Omental fat pad (tissue), 4 donors: Measurements from ENCODE around the gene RPA3. TPM values are rescaled to one million over a fixed set of nuclear protein-coding genes. Genes with fewer than 3 reads are reported as not detected.

Experiments
- ATAC-seq: fragments of 150-250 bp; one replicate; pipeline ENCODE4 v1.9.1; 2016; ENCODE audit warnings: mild to moderate bottlenecking, moderate library complexity; ENCODE audit not compliant: low FRiP score
- DNase-seq: peaks from one replicate; pipeline ENCODE4 v3.0.0-alpha.2; 2019; ENCODE audit warnings: low spot score
- CTCF ChIP-seq, 3 donors: fragments of 450-650 bp; IDR thresholded peaks; one replicate each; pipeline ENCODE4 v1.5.1; 2016 to 2017; ENCODE audit warnings: antibody characterized with exemption in 3 of 3, mild to moderate bottlenecking in 3 of 3, moderate library complexity in 2 of 3
- total RNA-seq, 4 donors: library from RNA; depleted of rRNA; stranded (reverse); fragments of >200 nt; gene quantifications; one replicate each; pipeline ENCODE4 v1.1.0, GENCODE V29; 2016

RPA3 gene
- total RNA-seq, 4 donors from 2014 or later: 9.7 to 19.3 (median 17.9) TPM

DNA sequence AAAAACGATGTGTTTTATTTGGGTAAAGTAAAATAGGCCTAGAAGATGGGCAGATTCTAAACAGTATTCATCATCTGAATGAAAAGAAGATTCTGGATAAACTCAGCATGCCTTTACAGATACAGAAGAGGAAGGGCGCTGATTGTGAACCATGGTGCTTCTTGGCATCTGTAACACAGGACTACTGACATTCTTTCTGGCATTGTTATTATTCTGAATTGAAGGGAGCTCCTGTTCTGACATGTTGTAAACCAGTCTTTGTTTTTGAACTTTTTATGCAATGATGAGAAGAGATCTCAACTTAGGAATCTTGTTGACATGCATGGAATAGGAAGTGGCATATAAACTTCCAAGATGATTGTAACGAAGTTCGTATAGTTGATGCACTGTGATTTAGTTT, 13.5 kb downstream of the RPA3 start:
- ATAC-seq (no peak), DNase-seq (no peak)
- TF ChIP-seq CTCF (IDR thresholded peaks at IDR 0.05): no peak

DNA sequence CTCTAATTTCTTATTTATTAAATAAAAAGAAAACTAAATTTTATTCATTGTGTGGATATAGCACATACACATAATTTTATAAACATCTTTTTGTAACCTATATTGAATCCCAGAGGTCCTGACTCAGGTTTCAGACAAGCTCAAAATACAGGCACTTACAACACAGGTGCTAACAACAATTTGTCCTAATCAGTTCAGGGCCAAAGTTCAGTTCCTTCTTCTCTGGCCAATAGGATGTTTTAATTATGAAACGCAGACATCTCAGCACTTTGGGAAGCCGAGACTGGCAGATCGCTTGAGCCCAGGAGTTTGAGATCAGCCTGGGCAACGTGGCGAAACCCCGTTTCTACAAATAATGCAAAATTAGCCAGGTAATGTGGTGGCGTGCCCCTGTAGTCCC, 15.0 kb downstream of the RPA3 start:
- no peak for TF ChIP-seq CTCF (IDR thresholded peaks at IDR 0.05)
- ATAC-seq: no peak
- DNase-seq: no peak

DNA sequence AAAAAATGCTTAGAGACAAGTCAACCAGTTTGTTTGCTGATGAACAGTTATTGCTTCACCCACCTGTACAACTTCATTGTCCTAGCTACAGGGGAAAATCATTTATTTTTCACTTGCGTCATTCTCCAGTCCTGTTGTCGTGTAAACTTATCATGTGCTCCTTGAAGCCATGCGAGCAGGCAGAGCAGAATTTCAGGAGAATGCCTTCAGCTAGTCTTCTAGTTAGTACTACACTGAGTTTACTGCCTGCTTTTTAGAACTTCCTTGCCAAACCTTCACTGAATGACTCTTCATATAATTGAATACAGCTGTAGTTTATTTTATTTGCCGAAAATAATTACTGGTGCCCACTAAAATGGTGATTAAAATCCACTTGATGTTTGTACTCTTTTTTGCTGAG, 15.6 kb downstream of the RPA3 start:
- ATAC-seq (no peak), DNase-seq (no peak)
- no peak for TF ChIP-seq CTCF (IDR thresholded peaks at IDR 0.05)

DNA sequence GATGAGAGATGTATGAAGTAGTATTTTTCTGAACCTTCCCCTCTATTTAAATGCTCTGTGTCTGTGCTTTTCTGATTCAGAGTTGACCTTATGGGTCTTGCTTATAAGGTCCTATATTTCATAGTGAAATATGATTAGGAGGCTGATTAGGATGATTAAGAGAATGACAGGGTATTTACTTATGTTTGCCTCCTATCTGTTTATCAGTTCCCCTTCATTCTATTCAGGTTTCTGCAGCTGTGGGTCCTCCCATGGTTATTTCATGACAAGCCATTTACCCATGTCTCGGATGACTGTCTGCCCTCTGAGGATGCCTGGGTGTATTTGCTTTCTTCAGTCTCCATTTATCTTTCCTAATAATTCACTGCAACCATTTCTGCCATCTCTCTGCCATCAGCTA, 16.9 kb downstream of the RPA3 start:
- no peak for DNase-seq
- TF ChIP-seq CTCF (IDR thresholded peaks at IDR 0.05): no peak
- ATAC-seq: no peak

DNA sequence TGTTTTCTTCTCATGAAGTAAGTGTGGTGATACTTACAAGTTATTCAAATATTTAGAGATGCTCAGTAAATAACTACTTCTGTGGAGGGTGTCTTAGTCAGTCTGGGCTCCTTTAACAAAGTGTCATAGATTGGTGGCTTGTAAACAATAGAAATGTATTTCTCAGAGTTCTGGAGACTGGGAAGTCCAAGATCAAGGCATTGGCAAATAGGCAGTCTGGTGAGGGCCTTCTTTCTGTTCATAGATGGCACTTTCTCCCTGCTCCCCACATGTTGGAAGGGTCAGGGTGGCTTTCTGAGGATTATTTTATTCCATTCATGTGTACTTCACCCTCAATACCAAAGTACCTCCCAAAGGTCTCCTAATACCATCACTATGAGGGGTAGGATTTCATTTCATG, 18.4 kb downstream of the RPA3 start:
- DNase-seq (no peak), ATAC-seq (no peak)
- TF ChIP-seq CTCF (IDR thresholded peaks at IDR 0.05): no peak

DNA sequence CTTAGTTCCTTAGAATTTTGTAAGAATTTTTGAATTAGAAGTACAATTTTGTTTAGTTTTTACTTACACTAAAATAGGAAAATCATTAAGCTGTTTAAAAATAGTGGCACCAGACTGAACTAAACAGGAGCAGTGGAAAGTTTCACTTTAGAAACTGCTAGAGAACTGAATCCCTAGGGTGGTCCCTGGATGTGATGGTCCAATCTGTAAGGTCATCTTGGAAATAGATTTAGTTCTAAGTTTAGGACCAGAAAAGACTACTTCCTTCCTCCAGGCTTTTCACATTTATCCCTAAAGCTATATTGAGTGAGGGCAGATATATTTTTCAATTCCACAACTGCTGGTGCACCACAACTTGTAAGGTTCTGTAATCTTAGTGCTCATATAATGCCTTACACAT, 19.0 kb downstream of the RPA3 start:
- no peak for ATAC-seq
- TF ChIP-seq CTCF (IDR thresholded peaks at IDR 0.05): no peak
- DNase-seq: no peak

- DNase-seq (no peak), ATAC-seq (no peak)
- no peak for TF ChIP-seq CTCF (IDR thresholded peaks at IDR 0.05)
These were observed 19.5 kb downstream of the RPA3 start for GRCh38 chr7:7698930-7699329.
